22Rv1 (cell line): ENCODE results near the gene ATP13A2.
"Not testable (repeated sequence)": the region's sequence is repeated elsewhere in the genome, so short reads cannot be mapped to it uniquely, and the experiment has no call there.

Experiments
- CTCF ChIP-seq: fragments of 450-650 bp; IDR thresholded peaks from 2 replicates; pipeline ENCODE4 v1.5.1; 2017; ENCODE audit warnings: mild to moderate bottlenecking
- ZFX ChIP-seq: fragments of 450-650 bp; IDR thresholded peaks from 2 replicates; pipeline ENCODE4 v1.6.1; 2017; ENCODE audit warnings: antibody characterized with exemption, borderline replicate concordance

- TF ChIP-seq CTCF, ZFX: not testable (repeated sequence)
Observed at GRCh38 chr1:16964169-16964568, 47.6 kb downstream of the ATP13A2 start.
